Measurements from ENCODE around the gene SKP1. TPM values are rescaled to one million over a fixed set of nuclear protein-coding genes. Genes with fewer than 3 reads are reported as not detected.
A peak's percentile ranks its signal among the peaks of the same experiment; 100 is the strongest.

SKP1 gene
- total RNA-seq, 1 experiment from 2014 or later: 287 TPM

GRCh38 chr5:134142052-134142451 lies 34.7 kb downstream of the SKP1 start:
- H3K27me3 ChIP-seq (ENCODE audit: control insufficient read depth, insufficient read depth, low read length): no peaks in the 10 kb centered on the region
- peaks cover 32% of the 10 kb centered on the region for H3K36me3 ChIP-seq (replicated peaks; ENCODE audit: control insufficient read depth, insufficient read depth, low read length)
- H3K4me3 ChIP-seq (ENCODE audit: insufficient read depth, low read depth, low read length): no peak overlapping the region
- peak; percentile 13 for DNase-seq

DNA sequence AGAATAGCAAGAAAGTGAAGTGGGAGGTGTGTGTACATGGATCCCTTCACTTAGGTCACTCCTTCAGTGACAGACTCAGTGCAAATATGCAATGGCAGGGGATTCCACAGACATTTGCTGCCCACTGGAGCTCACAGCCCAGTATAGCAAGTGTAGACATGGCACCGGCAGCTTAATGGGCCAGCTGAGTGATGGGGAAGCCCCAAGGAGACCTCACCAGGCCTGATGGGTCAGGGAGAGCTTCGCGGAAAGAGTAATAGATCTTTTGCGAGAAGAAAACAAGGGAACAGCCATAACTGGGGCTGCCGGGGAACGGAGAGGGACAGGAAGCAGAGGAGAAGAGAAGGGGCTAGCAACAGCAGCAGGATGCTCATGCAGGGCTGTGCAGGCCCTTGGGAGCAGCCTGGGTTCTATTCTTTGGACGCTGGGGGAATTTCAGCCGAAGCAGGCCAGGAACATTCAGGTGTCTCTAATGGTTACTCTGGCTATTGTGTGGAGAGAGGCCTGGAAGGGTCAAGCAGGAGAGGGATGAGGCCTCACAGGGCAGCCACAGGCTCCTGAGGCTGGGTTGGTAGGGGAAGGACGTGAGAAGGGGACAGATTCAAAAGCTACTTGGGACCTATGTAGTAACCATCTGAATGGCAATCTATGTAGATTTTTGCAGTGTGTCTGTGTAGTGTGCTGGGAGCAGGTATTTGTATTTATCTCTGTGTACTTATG lies 35.3 kb downstream of the SKP1 start:
- Histone ChIP-seq H3K4me3 (ENCODE audit: insufficient read depth, low read depth, low read length) (no peak overlapping the region), H3K27me3 (ENCODE audit: control insufficient read depth, insufficient read depth, low read length) (no peaks in the 10 kb centered on the region), H3K36me3 (replicated peaks; ENCODE audit: control insufficient read depth, insufficient read depth, low read length) (peaks cover 31% of the 10 kb centered on the region)
- DNase-seq: peak; percentile 11

DNA sequence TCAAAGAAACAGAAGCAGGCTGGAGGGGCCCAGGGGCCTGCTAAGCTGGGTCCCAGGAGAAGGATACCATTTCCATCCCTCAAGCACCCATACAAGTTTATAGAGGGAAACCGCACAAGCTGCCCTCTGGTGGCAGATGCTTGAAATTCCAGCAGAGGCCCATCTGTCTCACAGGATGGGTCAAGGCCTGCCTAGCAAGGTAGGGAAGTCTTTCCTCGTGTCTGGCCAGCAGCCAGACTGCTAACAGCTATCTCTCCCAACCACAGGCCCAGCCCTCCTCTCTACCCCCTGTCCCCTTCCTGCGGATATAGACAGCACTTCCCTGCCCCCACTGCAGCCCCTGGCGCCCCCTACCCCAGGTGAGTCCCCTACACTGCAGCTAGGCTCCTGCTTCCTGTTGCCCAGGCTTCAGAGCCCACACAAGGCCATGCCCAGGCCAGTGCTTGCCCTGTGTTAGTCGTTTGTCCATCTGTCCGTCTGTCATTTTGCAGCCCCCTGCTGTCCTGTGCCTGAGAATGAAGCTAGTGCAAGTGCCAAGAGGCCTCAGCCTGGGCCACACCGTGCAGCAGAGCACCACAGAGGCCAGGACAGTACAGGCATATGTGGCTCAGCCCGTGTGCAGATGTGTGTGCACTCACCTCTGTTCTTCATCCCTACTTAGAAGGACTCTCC lies 36.1 kb downstream of the SKP1 start:
- Histone ChIP-seq H3K36me3 (replicated peaks; ENCODE audit: control insufficient read depth, insufficient read depth, low read length) (peaks cover 36% of the 10 kb centered on the region), H3K4me3 (ENCODE audit: insufficient read depth, low read depth, low read length) (no peak overlapping the region), H3K27me3 (ENCODE audit: control insufficient read depth, insufficient read depth, low read length) (no peaks in the 10 kb centered on the region)
- peak; percentile 89 for DNase-seq

GRCh38 chr5:134139891-134140469 lies 36.8 kb downstream of the SKP1 start:
- H3K4me3 ChIP-seq (ENCODE audit: insufficient read depth, low read depth, low read length): no peak overlapping the region
- no peak for DNase-seq
- no peaks in the 10 kb centered on the region for H3K27me3 ChIP-seq (ENCODE audit: control insufficient read depth, insufficient read depth, low read length)
- H3K36me3 ChIP-seq (replicated peaks; ENCODE audit: control insufficient read depth, insufficient read depth, low read length): peaks cover 30% of the 10 kb centered on the region

DNA sequence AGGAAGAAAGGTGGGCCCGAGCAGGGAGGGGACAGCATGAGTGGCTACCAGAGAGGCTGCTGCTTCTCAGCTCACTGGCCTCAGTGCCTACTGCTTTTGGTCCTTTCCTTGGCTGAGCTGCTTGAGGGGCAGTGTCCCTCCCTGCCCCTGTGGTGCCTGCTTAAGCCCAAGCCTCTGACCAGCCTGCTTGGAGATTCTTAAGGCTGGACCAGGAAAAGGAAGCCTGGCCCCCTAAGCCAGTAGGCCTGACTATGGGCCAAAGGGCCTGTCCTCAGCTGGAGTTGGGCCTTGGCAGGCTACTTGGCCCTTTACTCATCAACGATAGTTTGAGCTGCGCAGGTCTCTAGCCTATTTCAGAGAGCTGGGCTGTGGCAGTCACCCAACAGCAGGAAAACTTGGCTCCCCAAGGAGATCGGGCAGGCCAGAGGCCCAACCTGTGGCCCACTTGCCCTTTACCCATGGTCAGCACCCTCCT lies 37.3 kb downstream of the SKP1 start:
- Histone ChIP-seq H3K36me3 (replicated peaks; ENCODE audit: control insufficient read depth, insufficient read depth, low read length) (peaks cover 32% of the 10 kb centered on the region), H3K27me3 (ENCODE audit: control insufficient read depth, insufficient read depth, low read length) (no peaks in the 10 kb centered on the region), H3K4me3 (ENCODE audit: insufficient read depth, low read depth, low read length) (no peak overlapping the region)
- no peak for DNase-seq

GRCh38 chr5:134138416-134139376 lies 38.1 kb downstream of the SKP1 start:
- Histone ChIP-seq H3K36me3 (replicated peaks; ENCODE audit: control insufficient read depth, insufficient read depth, low read length) (peaks cover 28% of the 10 kb centered on the region), H3K4me3 (ENCODE audit: insufficient read depth, low read depth, low read length) (no peak overlapping the region), H3K27me3 (ENCODE audit: control insufficient read depth, insufficient read depth, low read length) (no peaks in the 10 kb centered on the region)
- no peak for DNase-seq

DNA sequence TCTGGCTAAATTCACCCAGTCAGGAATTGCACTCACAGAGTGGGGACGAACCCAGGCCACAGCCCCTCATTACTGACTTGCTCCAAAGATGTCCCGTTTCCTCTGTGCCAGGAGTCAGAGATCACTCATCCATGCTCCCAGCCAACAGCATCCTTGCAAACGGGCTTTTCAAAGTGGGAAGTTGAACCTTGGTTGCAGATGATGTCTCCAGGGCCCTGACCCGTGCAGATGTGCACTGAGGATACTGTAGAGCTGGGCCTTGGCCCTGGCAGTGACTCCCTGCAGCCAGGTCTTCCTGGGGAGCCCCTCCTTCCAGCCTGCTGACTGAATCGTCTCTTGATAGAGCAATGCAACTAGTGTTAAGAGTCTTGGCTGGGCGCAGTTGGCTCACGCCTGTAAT lies 40.0 kb downstream of the SKP1 start:
- Histone ChIP-seq H3K4me3 (ENCODE audit: insufficient read depth, low read depth, low read length) (no peak overlapping the region), H3K36me3 (replicated peaks; ENCODE audit: control insufficient read depth, insufficient read depth, low read length) (peaks cover 22% of the 10 kb centered on the region), H3K27me3 (ENCODE audit: control insufficient read depth, insufficient read depth, low read length) (no peaks in the 10 kb centered on the region)
- DNase-seq: no peak

GRCh38 chr5:134136221-134136631 lies 40.5 kb downstream of the SKP1 start:
- H3K4me3 ChIP-seq (ENCODE audit: insufficient read depth, low read depth, low read length): no peak overlapping the region
- no peaks in the 10 kb centered on the region for H3K27me3 ChIP-seq (ENCODE audit: control insufficient read depth, insufficient read depth, low read length)
- DNase-seq: peak; percentile 39
- H3K36me3 ChIP-seq (replicated peaks; ENCODE audit: control insufficient read depth, insufficient read depth, low read length): peaks cover 22% of the 10 kb centered on the region

GRCh38 chr5:134135091-134135655 lies 41.6 kb downstream of the SKP1 start:
- DNase-seq: no peak
- H3K27me3 ChIP-seq (ENCODE audit: control insufficient read depth, insufficient read depth, low read length): no peaks in the 10 kb centered on the region
- H3K4me3 ChIP-seq (ENCODE audit: insufficient read depth, low read depth, low read length): no peak overlapping the region
- H3K36me3 ChIP-seq (replicated peaks; ENCODE audit: control insufficient read depth, insufficient read depth, low read length): peaks cover 19% of the 10 kb centered on the region

- Histone ChIP-seq H3K27me3 (ENCODE audit: control insufficient read depth, insufficient read depth, low read length) (no peaks in the 10 kb centered on the region), H3K4me3 (ENCODE audit: insufficient read depth, low read depth, low read length) (no peak overlapping the region), H3K36me3 (replicated peaks; ENCODE audit: control insufficient read depth, insufficient read depth, low read length) (peaks cover 12% of the 10 kb centered on the region)
- DNase-seq: no peak
Measured at GRCh38 chr5:134133995-134134541, 42.7 kb downstream of the SKP1 start.

DNA sequence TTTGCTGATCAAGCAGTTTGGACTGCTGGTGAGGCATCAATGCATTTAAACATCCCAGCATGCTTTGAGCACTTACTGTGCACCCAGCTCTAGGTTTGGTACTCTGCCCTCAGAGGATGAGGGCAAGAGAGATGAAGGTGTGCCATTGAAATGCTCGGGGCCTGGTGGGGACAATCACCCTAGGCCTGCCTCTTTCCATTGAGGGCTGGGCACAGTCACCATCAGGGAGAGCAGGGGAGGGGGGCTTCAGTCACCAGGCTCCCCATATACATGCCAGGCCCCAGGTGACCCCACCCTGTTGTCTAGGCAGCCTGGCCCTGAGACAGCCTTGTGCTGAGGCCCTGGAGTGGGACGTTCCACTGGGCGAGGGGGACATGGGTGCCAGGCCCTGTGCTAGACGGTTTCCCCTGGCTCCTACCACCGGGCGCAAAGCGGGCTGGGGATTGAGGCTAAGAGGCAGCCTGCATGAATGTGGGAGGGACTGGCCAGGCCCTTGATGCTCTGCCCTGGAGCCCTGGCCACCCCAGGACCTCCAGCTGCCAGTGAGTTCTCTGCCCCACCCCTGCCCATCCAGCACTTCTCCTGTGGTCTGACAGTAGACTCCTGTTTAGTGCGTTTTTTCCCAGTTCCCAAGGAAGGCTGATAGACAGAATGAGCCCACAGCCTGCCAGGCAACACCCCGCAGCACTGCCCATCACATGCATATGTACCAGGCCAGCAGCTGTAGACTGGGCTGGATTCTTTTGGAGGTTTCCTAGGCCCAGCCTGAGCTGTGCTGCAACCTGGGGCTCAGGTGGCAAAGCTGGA lies 43.4 kb downstream of the SKP1 start:
- Histone ChIP-seq H3K4me3 (ENCODE audit: insufficient read depth, low read depth, low read length) (no peak overlapping the region), H3K36me3 (replicated peaks; ENCODE audit: control insufficient read depth, insufficient read depth, low read length) (peaks cover 12% of the 10 kb centered on the region), H3K27me3 (ENCODE audit: control insufficient read depth, insufficient read depth, low read length) (no peaks in the 10 kb centered on the region)
- DNase-seq: peak; percentile 30

- DNase-seq: peak; percentile 86
- H3K27me3 ChIP-seq (ENCODE audit: control insufficient read depth, insufficient read depth, low read length): no peaks in the 10 kb centered on the region
Measured at GRCh38 chr5:134132372-134133187, 44.2 kb downstream of the SKP1 start.

More at GRCh38 chr5:134132372-134133187, 44.2 kb downstream of the SKP1 start:
- peaks cover 12% of the 10 kb centered on the region for H3K36me3 ChIP-seq (replicated peaks; ENCODE audit: control insufficient read depth, insufficient read depth, low read length)
- no peak overlapping the region for H3K4me3 ChIP-seq (ENCODE audit: insufficient read depth, low read depth, low read length)

All from H7 (cell line).